Eye (tissue), 1 donor: ENCODE measurements around the gene TIPARP.
"Not testable (repeated sequence)": the region's sequence is repeated elsewhere in the genome, so short reads cannot be mapped to it uniquely, and the experiment has no call there.

Experiments
- DNase-seq: peaks from one replicate; pipeline ENCODE4 v3.0.0-alpha.2; 2015

TIPARP gene

DNA sequence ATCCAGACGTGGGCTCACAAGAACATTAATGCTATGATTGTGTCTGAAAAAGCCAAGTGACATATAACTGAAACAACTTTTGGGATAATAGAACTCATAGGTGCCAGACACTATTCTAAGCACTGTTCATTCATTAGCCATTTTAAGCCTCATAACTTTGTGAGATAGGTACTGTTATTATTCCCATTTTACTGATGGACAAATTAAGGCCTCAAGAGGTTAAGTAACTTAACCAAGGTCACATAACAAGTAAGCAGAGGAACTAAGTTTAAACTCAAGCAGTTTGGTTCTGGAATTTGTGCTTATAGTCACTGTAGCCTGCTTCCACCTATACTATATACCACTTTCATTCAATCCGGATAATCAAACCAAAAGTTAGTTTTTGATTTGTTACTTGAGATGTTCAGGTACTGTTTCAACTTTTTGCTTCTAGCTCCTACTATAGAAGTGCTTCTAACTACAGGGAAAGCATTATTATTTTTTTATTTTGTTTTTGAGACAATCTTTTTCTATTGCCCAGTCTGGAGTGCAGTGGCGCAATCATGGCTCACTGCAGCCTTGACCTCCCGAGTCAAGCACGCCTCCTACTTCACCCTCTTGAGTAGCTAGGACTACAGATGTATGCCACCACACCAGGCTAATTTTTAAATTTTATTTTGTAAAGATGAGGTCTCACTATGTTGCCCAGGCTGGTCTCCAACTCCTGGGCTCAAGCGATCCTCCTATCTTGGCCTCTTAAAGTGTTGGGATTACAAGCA, 41.9 kb downstream of the TIPARP start:
- DNase-seq: no peak

DNA sequence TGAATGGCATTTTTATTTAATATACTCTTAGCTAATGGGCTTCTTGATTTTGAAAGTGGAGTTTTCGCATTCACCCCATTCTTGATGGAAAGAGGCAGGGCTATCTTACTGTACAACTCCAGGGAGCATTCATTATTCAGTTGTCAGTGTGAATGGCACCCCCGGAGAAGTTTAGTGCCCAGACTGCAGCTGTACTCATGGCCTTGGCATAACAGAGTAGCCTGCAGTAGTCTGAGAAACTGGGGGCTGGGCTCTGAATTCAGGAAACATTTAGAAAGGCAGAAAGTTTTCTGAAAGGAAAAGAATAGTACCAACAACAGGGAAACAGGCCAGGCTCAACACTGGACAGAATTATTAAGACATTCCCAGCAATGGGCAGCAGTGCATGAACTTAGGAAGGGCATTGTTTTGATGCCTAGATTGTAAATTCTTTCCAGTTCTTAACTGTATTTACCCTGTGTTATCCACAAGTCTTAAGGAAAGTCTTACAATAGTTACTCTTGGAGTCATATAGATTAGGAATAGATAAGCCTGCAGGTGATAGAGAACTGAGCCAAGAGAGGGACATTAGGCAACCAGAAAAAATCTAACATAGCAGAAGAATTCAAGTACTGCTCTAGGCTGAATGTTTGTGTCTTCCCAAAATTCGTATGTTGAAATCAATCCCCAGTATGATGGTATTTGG, 44.4 kb downstream of the TIPARP start:
- DNase-seq: no peak

DNA sequence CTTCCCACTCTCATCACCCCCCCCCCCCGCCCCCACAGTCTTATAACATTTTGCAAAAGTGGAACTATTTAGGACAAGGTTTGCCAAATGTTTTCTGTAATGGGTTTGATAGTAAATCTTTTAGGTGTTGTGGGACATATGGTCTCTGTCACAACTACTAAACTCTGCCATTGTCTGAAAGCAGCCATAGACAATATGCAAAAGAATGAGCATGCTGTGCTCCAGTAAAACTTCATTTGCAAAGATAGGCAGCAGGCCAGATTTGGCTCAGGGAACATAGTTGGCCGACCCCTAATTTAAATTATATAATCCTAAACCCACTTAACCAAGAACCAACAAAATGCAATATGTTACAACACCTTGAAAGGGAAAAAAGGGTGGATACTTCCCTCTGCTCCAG, 46.4 kb downstream of the TIPARP start:
- peak; percentile 46 for DNase-seq

DNA sequence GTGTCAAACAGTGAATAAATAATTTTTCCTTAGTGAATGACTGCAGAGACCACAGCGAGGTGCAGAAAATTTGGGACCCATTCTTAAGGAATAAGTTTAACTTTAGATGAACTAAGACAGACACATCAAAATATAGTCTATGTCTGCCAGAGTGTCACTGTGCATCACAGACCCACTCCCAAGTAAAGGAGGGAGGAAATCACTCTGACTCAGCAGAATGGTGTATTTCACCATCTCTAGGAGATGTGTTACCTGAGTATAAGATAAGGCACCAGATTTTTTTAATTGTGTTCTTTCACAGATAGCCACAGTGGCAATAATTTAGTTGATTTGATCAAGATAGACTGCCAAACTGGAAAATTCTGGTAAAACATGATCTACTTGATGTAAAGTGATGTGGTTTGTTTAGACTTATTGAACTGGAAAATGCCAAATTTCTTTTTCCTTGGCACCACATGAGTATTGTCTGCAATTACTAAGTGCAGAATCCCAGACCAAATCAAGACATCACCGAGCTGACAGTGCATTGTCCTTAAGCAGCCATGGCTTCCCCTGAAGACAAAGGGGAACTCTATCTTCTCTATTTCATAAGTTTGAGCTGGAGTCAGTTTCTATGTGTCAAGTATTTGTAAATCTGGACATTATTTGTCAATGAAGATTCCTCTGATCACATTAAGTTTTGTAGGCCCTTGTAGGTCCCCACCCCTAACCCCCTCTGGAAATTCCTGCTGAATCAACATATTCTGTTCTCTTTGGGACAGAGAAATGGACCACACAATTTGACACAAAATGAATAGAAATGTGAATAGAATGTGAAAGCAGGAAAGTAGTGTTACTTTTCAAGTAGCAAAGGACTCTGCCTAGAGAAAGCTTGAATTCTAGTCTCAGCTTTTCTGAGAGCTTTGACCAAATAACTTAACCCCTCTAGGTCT, 47.6 kb downstream of the TIPARP start:
- peak; percentile 80 for DNase-seq

DNA sequence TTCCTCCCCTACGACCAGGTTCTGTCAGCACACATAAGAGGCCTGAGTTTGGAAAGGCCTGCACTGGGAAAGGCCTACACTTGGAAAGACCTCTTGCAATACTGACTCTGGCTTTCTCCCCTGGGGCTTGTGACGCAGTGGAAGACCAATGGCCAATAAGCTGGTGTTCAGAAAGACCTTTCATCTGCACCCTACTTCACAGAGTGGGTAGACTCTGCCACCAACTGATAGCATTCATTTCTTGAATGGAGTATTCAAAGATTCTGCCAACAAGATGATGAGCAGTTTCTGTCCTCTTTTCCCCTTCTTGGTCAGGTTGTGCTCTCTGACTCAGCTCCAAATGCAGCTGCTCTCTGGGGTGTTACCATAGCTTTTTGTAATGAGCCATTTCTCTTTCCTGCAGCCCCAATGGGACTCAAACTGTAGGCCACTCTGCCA, 48.8 kb downstream of the TIPARP start:
- DNase-seq: no peak

DNA sequence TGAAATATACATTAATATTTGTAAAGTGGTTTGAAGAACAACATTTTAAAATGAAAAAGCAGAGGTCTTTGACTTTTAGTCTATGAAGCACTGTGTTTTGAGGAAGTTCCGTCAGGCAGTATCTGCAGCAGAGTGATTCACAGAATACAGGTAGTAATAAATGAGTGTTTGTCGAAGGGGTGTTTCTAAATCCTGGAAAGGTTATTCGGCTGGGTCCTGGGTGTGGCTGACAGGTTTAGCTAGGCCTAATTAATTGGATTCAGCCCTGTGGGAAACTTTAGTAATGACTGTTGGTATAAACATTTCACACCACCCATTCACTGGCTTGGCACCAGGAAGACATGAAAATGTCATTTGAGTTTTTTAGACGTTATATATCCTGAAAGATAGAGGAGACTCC, 51.3 kb downstream of the TIPARP start:
- no peak for DNase-seq

DNA sequence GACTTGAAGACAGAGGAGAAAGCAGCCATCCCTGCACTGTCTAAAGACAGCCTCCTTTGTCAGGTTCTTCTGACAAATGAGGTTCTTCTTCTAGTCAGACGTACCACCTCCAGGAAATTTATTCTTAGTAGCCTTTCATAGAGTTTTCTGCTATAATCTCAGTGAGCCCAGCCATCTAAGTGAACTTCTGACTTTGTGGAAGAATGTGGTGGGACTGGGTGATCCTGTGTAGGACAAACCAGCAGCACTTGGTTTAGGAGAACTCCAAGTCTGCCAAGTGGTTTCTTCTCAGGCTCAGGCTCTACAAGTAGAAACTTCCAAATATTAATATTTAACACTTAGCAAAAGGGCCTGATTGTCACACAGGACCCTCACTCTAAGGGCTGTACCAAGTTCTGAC, 52.1 kb downstream of the TIPARP start:
- DNase-seq: no peak

DNA sequence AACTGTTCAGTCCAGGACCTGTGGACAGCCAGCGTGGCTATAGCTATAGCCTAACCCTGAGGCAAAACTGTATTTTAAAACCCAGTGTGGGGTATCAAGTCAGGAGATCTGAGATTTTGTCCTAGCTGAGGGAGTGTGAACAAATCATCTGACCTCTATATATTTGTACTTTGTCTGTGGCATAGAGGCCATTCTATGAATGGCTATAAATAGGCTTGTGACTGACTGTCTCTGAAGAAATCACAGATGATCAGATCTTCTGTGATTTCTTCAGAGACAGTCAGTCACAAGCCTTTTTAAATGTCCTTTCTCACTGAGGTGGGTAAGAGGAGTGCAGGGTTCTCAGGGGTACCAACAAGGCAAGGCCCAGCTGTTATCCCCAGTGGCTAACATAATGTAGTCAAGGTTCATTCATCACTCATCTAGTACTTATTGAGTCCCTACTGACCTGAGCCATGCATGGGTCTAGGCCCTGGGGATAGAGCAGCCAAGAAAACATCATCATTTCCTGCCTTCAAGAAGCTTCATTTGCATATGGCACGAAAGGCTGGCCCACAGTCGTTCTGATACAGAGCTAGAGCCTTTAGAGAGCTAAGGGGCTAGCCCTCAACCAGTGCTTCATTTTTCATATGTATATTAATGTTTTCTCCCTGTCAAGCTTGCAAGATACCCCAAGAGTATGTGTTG, 53.3 kb downstream of the TIPARP start:
- no peak for DNase-seq

DNA sequence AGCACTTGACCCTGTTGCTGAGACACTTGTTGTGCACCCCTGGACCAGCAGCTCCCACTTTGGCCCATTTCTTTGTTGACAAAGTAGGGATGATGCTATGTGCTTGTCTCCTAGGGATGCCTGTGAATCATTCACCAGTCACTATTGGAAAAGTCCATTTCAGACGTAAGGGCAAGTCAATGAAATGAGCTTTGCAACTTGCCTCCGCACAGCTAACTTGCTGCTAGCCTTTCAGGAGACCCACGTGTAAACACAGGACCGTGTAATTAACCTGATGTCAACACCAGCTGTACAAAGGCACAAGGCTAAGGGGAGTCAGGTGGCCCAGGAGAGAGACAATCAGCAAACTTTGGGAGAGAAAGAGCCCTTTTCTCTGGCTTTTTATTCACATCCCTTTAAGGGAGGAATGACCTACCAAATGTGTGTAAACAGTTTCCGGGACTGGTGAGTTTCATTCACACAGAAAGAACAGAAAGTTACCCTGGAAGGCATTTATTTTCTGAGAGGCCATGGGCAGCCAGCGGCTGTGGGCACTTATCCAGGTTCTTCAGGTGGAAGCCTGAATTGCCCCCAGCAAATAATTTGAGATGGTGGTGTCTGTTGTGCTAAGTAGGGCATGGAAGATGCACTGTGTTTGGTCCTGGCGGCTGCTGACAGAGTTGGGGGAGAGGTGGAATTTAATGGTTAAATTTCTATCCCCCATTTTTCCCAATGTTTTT, 54.0 kb downstream of the TIPARP start:
- no peak for DNase-seq

DNA sequence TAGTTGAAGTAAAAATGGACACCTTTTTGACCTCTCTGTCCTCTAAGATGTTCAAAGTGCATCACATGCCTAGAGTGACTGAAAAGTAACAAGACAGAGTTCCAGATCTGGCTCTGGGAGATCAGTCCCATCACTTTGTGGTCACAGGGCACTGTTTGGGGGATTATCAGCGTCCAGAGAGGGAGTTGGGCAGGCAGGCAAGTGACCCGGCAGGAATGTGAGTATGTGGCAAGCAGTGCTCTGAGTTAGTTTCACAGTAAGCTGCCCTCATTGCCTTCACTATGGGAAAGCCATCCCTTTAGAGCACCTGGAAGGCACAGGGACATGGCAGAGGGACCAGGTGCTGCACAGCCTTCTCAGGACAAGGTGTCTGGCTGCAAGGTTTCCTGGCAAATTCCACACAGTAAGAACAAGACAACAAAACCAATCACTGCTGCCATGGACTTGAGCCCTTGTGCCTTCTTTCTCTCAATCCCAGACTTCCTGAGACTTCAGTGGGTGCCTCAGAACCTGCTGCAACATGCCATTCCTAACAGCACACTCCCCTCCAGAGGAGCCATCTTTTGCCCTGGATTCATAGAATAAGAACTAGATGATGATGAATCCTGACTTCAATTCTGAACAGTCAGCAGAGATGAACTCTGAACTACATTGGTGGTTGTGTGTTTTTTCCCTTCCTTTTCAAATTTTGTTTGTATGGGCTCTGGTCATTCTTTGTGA, 55.2 kb downstream of the TIPARP start:
- DNase-seq: no peak

DNA sequence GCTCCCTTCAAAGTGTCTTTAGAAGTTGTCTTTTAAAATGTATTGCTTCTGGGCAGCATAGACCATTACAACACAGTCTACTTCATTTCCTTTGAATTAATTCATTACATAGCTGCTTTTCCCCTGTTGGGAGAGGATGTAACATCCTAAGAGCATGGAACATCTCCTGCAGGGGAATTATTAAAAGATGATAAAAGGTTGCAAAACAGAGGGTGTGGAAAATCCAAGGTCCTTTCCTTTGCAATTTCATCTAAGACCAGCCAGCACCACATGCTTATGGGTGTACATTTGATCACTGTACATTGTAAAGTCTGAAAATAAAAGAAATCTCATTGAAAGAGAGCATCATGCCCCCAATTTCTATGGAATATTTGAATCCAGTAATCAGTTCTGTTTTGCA, 57.4 kb downstream of the TIPARP start:
- DNase-seq: no peak

DNA sequence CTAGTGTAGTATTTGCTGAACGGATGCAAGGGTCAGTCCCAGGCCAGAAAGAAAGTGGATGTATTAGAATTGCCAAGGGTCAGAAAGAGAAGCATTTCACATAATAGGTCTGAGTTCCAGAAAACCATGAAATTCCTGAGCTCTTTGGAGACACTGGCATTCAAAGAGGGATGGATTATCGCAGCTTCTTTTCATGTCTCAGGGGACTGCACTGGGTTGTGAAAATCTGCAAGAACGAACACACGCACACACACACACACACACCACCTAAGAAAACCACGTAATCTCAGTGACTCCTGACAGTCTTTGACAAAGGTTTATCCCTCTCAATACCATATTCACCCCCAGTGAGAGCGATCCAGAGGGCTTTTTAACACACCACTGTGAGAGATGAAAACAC, 57.9 kb downstream of the TIPARP start:
- DNase-seq: no peak

DNA sequence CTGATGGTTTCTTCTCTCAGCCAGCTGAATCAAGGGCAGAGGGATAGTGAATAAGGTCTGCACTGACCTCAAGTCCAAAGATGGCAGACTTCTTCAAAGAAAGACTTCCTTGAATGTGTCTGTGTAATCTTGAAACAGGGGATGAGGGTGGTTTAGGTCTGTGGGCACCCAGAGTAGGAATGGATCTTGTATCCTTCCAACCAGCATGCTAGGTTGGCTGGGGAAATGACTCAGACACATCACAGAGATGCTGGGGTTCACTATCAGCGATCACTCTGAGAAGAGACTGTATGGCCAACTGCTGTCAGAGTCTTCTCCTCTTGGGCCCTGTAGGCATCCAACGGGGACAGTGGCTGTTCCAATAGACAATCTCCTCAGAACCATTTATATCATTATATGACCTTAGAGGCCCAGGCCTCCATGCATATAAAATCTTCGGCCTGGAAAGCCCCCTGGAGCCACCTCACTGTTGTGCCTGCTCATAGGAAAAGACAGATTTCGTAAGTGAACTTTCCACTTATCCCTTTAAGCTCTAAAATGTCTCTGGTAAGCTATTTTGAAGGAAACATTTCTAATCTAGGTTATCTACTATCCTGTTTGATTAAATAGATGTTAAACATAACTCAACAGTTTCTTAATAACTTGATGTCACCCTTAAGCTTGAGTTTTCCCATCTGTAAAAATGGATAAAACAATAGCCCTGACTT, 58.5 kb downstream of the TIPARP start:
- DNase-seq: no peak

DNA sequence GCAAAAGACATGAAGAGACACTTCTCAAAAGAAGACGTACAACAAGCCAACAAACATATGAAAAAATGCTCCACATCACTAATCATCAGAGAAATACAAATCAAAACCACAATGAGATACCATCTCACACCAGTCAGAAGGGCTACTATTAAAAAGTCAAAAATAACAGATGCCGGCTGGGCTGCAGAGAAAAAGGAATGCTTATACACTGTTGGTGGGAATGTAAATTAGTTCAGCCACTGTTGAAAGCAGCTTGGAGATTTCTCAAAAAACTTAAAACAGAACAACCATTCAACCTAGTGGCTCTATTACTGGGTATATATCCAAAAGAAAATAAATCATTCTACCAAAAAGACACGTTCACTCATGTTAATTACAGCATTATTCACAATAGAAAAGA, 60.3 kb downstream of the TIPARP start:
- not testable (repeated sequence) for DNase-seq

DNA sequence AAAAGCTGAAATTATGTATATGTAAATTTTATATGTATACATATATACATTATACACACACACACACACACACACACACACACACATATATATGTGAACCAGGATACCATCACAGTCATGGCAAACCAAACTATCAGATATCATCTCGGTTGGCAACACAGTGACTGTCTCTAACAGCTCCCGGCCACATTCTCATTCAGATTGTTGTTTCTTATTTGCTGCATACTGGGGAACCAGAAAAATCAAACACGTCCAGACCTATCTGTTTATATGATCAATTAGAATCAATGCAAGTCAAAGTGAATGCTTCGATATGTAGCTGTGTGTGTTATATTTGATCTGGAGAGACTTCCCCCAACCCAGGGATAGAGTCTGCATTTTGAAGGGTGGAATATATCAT, 61.1 kb downstream of the TIPARP start:
- no peak for DNase-seq

DNA sequence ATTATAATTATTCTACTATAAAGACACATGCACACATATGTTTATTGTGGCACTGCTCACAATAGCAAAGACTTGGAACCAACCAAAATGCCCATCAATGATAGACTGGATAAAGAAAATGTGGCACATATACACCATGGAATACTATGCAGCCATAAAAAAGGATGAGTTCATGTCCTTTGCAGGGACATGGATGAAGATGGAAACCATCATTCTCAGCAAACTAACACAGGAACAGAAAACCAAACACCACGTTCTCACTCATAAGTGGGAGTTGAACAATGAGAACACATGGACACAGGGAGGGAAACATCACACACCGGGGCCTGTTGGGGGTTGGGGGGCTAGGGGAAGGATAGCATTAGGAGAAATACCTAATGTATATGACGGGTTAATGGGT, 62.7 kb downstream of the TIPARP start:
- not testable (repeated sequence) for DNase-seq

DNA sequence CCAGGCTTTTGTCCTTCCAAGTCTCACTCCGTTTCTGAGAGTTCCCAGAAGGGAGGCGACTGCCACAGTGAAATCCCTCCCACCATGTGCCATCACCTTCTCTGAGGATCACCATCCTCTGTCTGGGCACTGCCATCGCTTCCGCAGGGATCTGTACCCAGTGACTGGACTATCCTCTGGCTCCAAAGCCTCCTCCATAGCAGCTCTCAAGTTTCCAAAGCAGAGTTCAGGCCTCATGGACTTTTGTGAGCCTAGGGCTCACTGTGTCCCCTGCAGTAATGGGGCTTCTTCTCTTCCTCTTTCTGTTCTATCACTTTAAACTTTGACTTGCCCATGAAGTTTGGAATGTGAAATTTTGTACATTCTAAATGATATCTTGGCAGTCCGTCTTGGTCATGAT, 63.9 kb downstream of the TIPARP start:
- no peak for DNase-seq

DNA sequence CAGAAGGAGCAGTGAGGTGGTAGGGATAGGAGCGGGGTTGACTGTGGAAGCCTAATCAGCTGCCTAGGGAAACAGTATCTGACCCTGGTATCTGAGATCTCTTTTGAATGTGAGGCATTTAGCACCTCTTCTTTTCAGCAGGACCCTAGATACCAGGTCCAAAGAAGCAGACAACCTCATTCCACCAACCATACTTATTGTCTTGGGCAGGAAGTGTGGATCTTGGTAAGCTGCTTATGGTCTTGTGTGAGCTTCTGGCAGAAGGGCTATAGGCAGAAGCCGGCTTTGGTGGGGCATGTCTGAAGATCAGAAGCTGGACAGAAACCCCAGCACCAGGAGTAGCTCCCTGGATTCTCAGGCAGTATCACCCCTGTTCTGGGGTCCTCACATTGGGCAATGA, 65.6 kb downstream of the TIPARP start:
- no peak for DNase-seq

DNA sequence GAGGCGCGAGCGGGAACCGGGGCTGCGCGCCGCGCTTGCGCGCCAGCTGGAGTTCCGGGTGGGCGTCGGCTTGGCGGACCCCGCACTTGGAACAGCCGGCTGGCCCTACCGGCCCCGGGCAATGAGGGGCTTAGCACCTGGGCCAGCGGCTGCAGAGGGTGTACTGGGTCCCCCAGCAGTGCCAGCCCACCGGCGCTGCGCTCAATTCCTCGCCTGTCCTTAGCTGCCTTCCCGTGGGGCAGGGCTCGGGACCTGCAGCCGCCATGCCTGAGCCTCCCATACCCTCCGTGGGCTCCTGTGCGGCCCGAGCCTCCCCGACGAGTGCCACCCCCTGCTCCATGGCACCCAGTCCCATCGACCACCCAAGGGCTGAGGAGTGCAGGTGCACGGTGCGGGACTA, 66.2 kb downstream of the TIPARP start:
- not testable (repeated sequence) for DNase-seq

DNA sequence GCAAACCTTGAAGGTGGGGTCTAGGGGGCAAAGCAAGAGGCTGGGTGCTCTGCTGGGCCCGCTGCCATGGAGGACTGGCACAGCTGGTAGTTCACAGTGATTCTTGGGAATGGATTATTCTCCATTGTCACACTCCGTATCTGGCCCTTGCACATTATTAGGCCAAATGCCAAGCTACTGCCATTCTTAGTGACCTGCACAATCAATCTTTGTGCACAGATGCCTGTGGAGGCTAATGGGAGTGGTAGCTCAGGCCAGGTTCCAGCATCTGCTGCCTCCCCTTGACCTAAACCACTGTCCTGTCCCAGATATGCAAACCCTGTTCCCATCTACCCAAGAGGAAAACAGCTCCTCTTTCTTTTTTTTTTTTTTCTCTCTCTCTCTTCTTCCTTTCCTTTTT, 67.5 kb downstream of the TIPARP start:
- DNase-seq: no peak

DNA sequence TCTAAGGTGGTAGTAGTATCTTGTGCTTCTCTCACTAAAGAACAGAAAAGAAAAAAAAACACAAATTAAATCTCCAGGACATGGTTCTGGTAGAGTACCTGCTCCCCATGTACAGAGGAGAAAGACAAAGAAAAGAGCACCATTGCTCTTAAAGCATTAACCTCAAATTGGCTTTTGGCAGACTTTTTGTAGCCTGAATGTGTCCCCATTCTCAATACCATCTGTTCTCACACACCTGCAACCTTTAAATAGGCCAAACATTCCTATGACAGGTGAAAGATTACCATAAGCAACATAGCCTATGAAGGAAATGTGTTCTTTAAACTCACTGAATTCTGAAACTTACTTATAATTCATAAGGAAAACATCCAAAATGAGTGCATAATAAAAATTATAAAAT, 68.0 kb downstream of the TIPARP start:
- DNase-seq: no peak
